ENCODE measurements around the gene FAM219B. TPM values are rescaled to one million over a fixed set of nuclear protein-coding genes. Genes with fewer than 3 reads are reported as not detected.
"Not testable (repeated sequence)": the region's sequence is repeated elsewhere in the genome, so short reads cannot be mapped to it uniquely, and the experiment has no call there.

Gene FAM219B
- total RNA-seq, 5 donors from 2014 or later (not counting 1 experiment from before 2014, with no cell fraction given) = 46.0 to 108 (median 96.6) TPM

GRCh38 chr15:74889390-74889882 lies 17.2 kb downstream of the FAM219B start:
- peak overlapping the region; percentile 89 to 90 for H3K4me3 ChIP-seq (ENCODE audit: control insufficient read depth in 1 of 2, extremely low read depth in 1 of 2, low read length in 1 of 2)
- 50% methylated on average over 8 of the region's 8 CpGs for WGBS (ENCODE audit: insufficient coverage)
- H3K36me3 ChIP-seq (ENCODE audit: control insufficient read depth in 2 of 2, extremely low read depth in 1 of 2, insufficient read depth in 1 of 2, low read length in 1 of 2) = peaks cover 0 to 20% of the 10 kb centered on the region in 2 donors
- ChIA-PET POLR2A (interaction anchor here in 1 of 2 donors (1.0 kb wide), 1 partner anchor 14 kb away, joined by 3 read pairs; no protein-coding TSS in a partner anchor), CTCF (interaction anchor here (1.0 to 2.4 kb wide), 2 partner anchors 12 kb away, joined by 3 to 14 read pairs; no protein-coding TSS in a partner anchor)
- H3K27ac Mint-ChIP-seq = peak overlapping the region; percentile 89 to 94
- peak in 2 of 35 experiments; percentile 15 to 32 for DNase-seq
- peaks cover 16% of the 10 kb centered on the region for H3K36me3 Mint-ChIP-seq
- no peaks in the 10 kb centered on the region for H3K27me3 Mint-ChIP-seq
- peak overlapping the region; percentile 90 to 91 (median 90) for H3K4me3 Mint-ChIP-seq
- H3K4me1 Mint-ChIP-seq = peaks cover 46 to 60% (median 48%) of the 10 kb centered on the region in 3 donors
- peak; percentile 14 to 30 (median 23) for ATAC-seq (replicated peaks in 1 of 4)
- no peaks in the 10 kb centered on the region for H3K9me3 Mint-ChIP-seq
- no peaks in the 10 kb centered on the region for H3K9me3 ChIP-seq
- H3K27ac ChIP-seq (ENCODE audit: low read length) = peak overlapping the region; percentile 83
- H3K4me1 ChIP-seq (ENCODE audit: control insufficient read depth in 1 of 2, extremely low read depth in 1 of 2, insufficient read depth in 2 of 2, low read length in 2 of 2) = peaks cover 14 to 49% of the 10 kb centered on the region in 2 experiments
- no peaks in the 10 kb centered on the region for H3K27me3 ChIP-seq (replicated peaks in 1 of 2; ENCODE audit: control insufficient read depth in 2 of 2, extremely low read depth in 1 of 2, insufficient read depth in 2 of 2, low read length in 1 of 2)

GRCh38 chr15:74888716-74889115 lies 17.9 kb downstream of the FAM219B start:
- CTCF ChIA-PET = interaction anchor here (0.6 to 2.4 kb wide), 4 partner anchors 13 to 499 kb away, joined by 3 to 14 read pairs (median 4); partner anchors contain the start of gene FAM219B (in 1 of the 2)
- 100% methylated on average over 3 of the region's 4 CpGs for WGBS (ENCODE audit: insufficient coverage)
- Histone ChIP-seq H3K4me3 (ENCODE audit: control insufficient read depth in 1 of 2, extremely low read depth in 1 of 2, low read length in 1 of 2) (no peak overlapping the region), H3K36me3 (ENCODE audit: control insufficient read depth in 2 of 2, extremely low read depth in 1 of 2, insufficient read depth in 1 of 2, low read length in 1 of 2) (peaks cover 0 to 20% of the 10 kb centered on the region in 2 donors), H3K9me3 (no peaks in the 10 kb centered on the region), H3K27me3 (replicated peaks in 1 of 2; ENCODE audit: control insufficient read depth in 2 of 2, extremely low read depth in 1 of 2, insufficient read depth in 2 of 2, low read length in 1 of 2) (no peaks in the 10 kb centered on the region), H3K4me1 (ENCODE audit: control insufficient read depth in 1 of 2, extremely low read depth in 1 of 2, insufficient read depth in 2 of 2, low read length in 2 of 2) (peaks cover 13 to 45% of the 10 kb centered on the region in 2 experiments), H3K27ac (ENCODE audit: low read length) (no peak overlapping the region)
- no peak for DNase-seq
- peak overlapping the region; percentile 89 to 94 for H3K27ac Mint-ChIP-seq
- no peaks in the 10 kb centered on the region for H3K27me3 Mint-ChIP-seq
- peaks cover 42 to 60% (median 49%) of the 10 kb centered on the region in 3 donors for H3K4me1 Mint-ChIP-seq
- H3K4me3 Mint-ChIP-seq = peak overlapping the region in 1 of 3 donors; percentile 91
- POLR2A ChIA-PET = interaction anchor here in 1 of 2 donors (0.5 kb wide), 1 partner anchor 26 kb away, joined by 4 read pairs; no protein-coding TSS in a partner anchor
- peaks cover 14% of the 10 kb centered on the region for H3K36me3 Mint-ChIP-seq
- no peaks in the 10 kb centered on the region for H3K9me3 Mint-ChIP-seq
- ATAC-seq (replicated peaks in 1 of 4) = no peak

- H3K27me3 ChIP-seq (replicated peaks in 1 of 2; ENCODE audit: control insufficient read depth in 2 of 2, extremely low read depth in 1 of 2, insufficient read depth in 2 of 2, low read length in 1 of 2); H3K27me3 Mint-ChIP-seq; H3K9me3 Mint-ChIP-seq; DNase-seq; H3K36me3 Mint-ChIP-seq; ATAC-seq (replicated peaks in 1 of 4); POLR2A ChIA-PET; H3K27ac ChIP-seq (ENCODE audit: low read length); H3K4me3 ChIP-seq (ENCODE audit: control insufficient read depth in 1 of 2, extremely low read depth in 1 of 2, low read length in 1 of 2); H3K9me3 ChIP-seq; H3K4me3 Mint-ChIP-seq; H3K27ac Mint-ChIP-seq: not testable (repeated sequence)
- peaks cover 31 to 52% (median 38%) of the 10 kb centered on the region in 3 donors for H3K4me1 Mint-ChIP-seq
- H3K36me3 ChIP-seq (ENCODE audit: control insufficient read depth in 2 of 2, extremely low read depth in 1 of 2, insufficient read depth in 1 of 2, low read length in 1 of 2) = peaks cover 0 to 14% of the 10 kb centered on the region in 2 donors
- WGBS (ENCODE audit: insufficient coverage) = no CpG with 5 or more reads among the region's 10 CpGs
- CTCF ChIA-PET = interaction anchor here in 1 of 2 donors (1.0 to 2.4 kb wide), 2 partner anchors 14 kb away, joined by 4 to 14 read pairs; no protein-coding TSS in a partner anchor
- H3K4me1 ChIP-seq (ENCODE audit: control insufficient read depth in 1 of 2, extremely low read depth in 1 of 2, insufficient read depth in 2 of 2, low read length in 2 of 2) = peaks cover 6 to 35% of the 10 kb centered on the region in 2 experiments
Observed at GRCh38 chr15:74887537-74888193, 19.0 kb downstream of the FAM219B start.

GRCh38 chr15:74885461-74885860 lies 21.2 kb downstream of the FAM219B start:
- H3K27ac Mint-ChIP-seq = no peak overlapping the region
- ATAC-seq (replicated peaks in 1 of 4) = no peak
- Histone ChIP-seq H3K27me3 (replicated peaks in 1 of 2; ENCODE audit: control insufficient read depth in 2 of 2, extremely low read depth in 1 of 2, insufficient read depth in 2 of 2, low read length in 1 of 2) (no peaks in the 10 kb centered on the region), H3K9me3 (no peaks in the 10 kb centered on the region), H3K27ac (ENCODE audit: low read length) (no peak overlapping the region), H3K36me3 (ENCODE audit: control insufficient read depth in 2 of 2, extremely low read depth in 1 of 2, insufficient read depth in 1 of 2, low read length in 1 of 2) (peaks cover 0 to 3% of the 10 kb centered on the region in 2 donors), H3K4me1 (ENCODE audit: control insufficient read depth in 1 of 2, extremely low read depth in 1 of 2, insufficient read depth in 2 of 2, low read length in 2 of 2) (peaks cover 4 to 22% of the 10 kb centered on the region in 2 experiments), H3K4me3 (ENCODE audit: control insufficient read depth in 1 of 2, extremely low read depth in 1 of 2, low read length in 1 of 2) (no peak overlapping the region)
- H3K27me3 Mint-ChIP-seq = no peaks in the 10 kb centered on the region
- H3K9me3 Mint-ChIP-seq = no peaks in the 10 kb centered on the region
- H3K4me3 Mint-ChIP-seq = no peak overlapping the region
- no peak for DNase-seq
- POLR2A ChIA-PET = no interaction called here
- no peaks in the 10 kb centered on the region for H3K36me3 Mint-ChIP-seq
- no CpG with 5 or more reads among the region's 5 CpGs for WGBS (ENCODE audit: insufficient coverage)
- CTCF ChIA-PET = interaction anchor here in 1 of 2 donors (0.7 kb wide), 1 partner anchor 19 kb away, joined by 3 read pairs; no protein-coding TSS in a partner anchor
- H3K4me1 Mint-ChIP-seq = peaks cover 16 to 31% (median 19%) of the 10 kb centered on the region in 3 donors

- Mint-ChIP-seq H3K27ac (no peak overlapping the region), H3K9me3 (no peaks in the 10 kb centered on the region)
Observed at GRCh38 chr15:74884428-74885223, 22.0 kb downstream of the FAM219B start.

More at GRCh38 chr15:74884428-74885223, 22.0 kb downstream of the FAM219B start:
- DNase-seq (no peak), ATAC-seq (replicated peaks in 1 of 4) (no peak)
- no peak overlapping the region for H3K4me3 Mint-ChIP-seq
- Histone ChIP-seq H3K27me3 (replicated peaks in 1 of 2; ENCODE audit: control insufficient read depth in 2 of 2, extremely low read depth in 1 of 2, insufficient read depth in 2 of 2, low read length in 1 of 2) (no peaks in the 10 kb centered on the region), H3K4me3 (ENCODE audit: control insufficient read depth in 1 of 2, extremely low read depth in 1 of 2, low read length in 1 of 2) (no peak overlapping the region), H3K27ac (ENCODE audit: low read length) (no peak overlapping the region), H3K9me3 (no peaks in the 10 kb centered on the region), H3K4me1 (ENCODE audit: control insufficient read depth in 1 of 2, extremely low read depth in 1 of 2, insufficient read depth in 2 of 2, low read length in 2 of 2) (peaks cover 2 to 13% of the 10 kb centered on the region in 2 experiments), H3K36me3 (ENCODE audit: control insufficient read depth in 2 of 2, extremely low read depth in 1 of 2, insufficient read depth in 1 of 2, low read length in 1 of 2) (peaks cover 0 to 3% of the 10 kb centered on the region in 2 donors)
- H3K36me3 Mint-ChIP-seq = no peaks in the 10 kb centered on the region
- POLR2A ChIA-PET = interaction anchor here in 1 of 2 donors (0.7 kb wide), 1 partner anchor 42 kb away, joined by 3 read pairs; no protein-coding TSS in a partner anchor
- 100% methylated on average over 2 of the region's 4 CpGs for WGBS (ENCODE audit: insufficient coverage)
- H3K27me3 Mint-ChIP-seq = no peaks in the 10 kb centered on the region
- peaks cover 8 to 23% (median 12%) of the 10 kb centered on the region in 3 donors for H3K4me1 Mint-ChIP-seq
- CTCF ChIA-PET = interaction anchor here in 1 of 2 donors (0.7 to 2.1 kb wide), 2 partner anchors 17 to 19 kb away, joined by 3 to 9 read pairs; no protein-coding TSS in a partner anchor

Data from T-cell (primary cell).